Panc1 (cell line): ENCODE data around the gene LHX4.

Experiments used
- TF ChIP-seq, protein P1 (sequence below): fragments of 450-650 bp; IDR thresholded peaks from 2 replicates; pipeline ENCODE4 v1.5.1; 2017; ENCODE audit warnings: mild to moderate bottlenecking
- TF ChIP-seq, protein P2 (sequence below), 2 experiments: IDR thresholded peaks; 2 replicates each; pipeline ENCODE4 v1.6.1; 2011 to 2012; ENCODE audit warnings: low read depth in 2 of 2, control low read depth in 1 of 2, low read length in 1 of 2, mild to moderate bottlenecking in 1 of 2, moderate library complexity in 1 of 2; ENCODE audit not compliant: insufficient read depth in 1 of 2

DNA sequence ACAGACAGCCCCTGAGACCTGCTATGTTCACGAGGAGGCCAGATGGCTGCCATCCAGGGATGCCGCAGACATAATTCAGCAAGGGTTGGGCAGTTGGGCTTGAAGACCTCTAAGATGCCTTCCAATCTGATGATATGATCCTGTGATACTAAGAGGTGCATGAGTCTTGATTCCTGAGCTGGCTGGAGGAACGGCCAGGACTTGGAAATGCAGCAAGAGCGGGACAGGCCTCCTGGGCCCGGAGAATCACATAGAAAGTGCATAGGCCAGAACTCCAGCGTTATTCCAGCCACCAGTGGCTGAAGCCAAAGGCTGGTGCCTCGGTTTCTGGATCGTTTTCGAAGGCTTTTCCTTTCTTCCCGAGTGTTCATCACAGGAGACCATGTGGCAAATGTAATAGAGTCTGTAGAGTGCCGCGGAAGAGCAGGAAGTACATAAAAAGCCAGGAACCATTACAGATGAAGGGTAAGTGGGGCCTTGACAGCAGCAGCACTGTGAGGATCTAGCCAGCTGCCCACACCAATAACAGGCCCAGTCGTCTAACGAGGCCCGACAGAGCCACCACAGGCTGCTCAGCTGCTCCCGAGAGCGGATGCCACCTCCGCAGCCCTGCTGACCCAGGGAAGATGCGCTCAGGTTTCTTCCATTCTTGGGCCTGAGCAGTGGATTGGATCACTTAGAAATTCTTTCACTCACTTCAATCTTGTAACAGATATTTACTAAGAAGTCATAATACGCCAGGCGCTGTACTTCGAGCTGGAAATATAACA lies 14.0 kb upstream of the LHX4 start:
- TF ChIP-seq, protein P1, sequence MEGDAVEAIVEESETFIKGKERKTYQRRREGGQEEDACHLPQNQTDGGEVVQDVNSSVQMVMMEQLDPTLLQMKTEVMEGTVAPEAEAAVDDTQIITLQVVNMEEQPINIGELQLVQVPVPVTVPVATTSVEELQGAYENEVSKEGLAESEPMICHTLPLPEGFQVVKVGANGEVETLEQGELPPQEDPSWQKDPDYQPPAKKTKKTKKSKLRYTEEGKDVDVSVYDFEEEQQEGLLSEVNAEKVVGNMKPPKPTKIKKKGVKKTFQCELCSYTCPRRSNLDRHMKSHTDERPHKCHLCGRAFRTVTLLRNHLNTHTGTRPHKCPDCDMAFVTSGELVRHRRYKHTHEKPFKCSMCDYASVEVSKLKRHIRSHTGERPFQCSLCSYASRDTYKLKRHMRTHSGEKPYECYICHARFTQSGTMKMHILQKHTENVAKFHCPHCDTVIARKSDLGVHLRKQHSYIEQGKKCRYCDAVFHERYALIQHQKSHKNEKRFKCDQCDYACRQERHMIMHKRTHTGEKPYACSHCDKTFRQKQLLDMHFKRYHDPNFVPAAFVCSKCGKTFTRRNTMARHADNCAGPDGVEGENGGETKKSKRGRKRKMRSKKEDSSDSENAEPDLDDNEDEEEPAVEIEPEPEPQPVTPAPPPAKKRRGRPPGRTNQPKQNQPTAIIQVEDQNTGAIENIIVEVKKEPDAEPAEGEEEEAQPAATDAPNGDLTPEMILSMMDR, result no peak
- TF ChIP-seq, protein P2, sequence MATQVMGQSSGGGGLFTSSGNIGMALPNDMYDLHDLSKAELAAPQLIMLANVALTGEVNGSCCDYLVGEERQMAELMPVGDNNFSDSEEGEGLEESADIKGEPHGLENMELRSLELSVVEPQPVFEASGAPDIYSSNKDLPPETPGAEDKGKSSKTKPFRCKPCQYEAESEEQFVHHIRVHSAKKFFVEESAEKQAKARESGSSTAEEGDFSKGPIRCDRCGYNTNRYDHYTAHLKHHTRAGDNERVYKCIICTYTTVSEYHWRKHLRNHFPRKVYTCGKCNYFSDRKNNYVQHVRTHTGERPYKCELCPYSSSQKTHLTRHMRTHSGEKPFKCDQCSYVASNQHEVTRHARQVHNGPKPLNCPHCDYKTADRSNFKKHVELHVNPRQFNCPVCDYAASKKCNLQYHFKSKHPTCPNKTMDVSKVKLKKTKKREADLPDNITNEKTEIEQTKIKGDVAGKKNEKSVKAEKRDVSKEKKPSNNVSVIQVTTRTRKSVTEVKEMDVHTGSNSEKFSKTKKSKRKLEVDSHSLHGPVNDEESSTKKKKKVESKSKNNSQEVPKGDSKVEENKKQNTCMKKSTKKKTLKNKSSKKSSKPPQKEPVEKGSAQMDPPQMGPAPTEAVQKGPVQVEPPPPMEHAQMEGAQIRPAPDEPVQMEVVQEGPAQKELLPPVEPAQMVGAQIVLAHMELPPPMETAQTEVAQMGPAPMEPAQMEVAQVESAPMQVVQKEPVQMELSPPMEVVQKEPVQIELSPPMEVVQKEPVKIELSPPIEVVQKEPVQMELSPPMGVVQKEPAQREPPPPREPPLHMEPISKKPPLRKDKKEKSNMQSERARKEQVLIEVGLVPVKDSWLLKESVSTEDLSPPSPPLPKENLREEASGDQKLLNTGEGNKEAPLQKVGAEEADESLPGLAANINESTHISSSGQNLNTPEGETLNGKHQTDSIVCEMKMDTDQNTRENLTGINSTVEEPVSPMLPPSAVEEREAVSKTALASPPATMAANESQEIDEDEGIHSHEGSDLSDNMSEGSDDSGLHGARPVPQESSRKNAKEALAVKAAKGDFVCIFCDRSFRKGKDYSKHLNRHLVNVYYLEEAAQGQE (IDR thresholded peaks at IDR 0.05; ENCODE audit: insufficient read depth in 1 of 2, low read depth in 2 of 2, low read length in 1 of 2), result no peak
